GM23248 (cell line): Measurements from ENCODE around the gene TMC6. TPM values are rescaled to one million over a fixed set of nuclear protein-coding genes. Genes with fewer than 3 reads are reported as not detected.

Experiments
- DNase-seq: peaks from one replicate; pipeline ENCODE4 v3.0.0-alpha.2; 2015
- H2AFZ ChIP-seq: fragments of 200-600 bp; sonication (generic); 2 replicates; pipeline ENCODE4 v1.6.1; 2016; ENCODE audit warnings: antibody characterized with exemption
- H3F3A ChIP-seq: fragments of 200-600 bp; sonication (generic); 2 replicates; pipeline ENCODE4 v1.6.1; 2016; ENCODE audit warnings: mild to moderate bottlenecking, antibody characterized with exemption, mixed run types; ENCODE audit not compliant: insufficient read depth
- H3K27ac ChIP-seq: fragments of 200-600 bp; sonication (generic); 2 replicates; pipeline ENCODE4 v1.5.1; 2016; ENCODE audit warnings: mild to moderate bottlenecking
- H3K27me3 ChIP-seq: fragments of 200-600 bp; sonication (generic); replicated peaks from 2 replicates; pipeline ENCODE4 v1.6.1; 2016; ENCODE audit warnings: mild to moderate bottlenecking; ENCODE audit not compliant: insufficient read depth
- H3K36me3 ChIP-seq: fragments of 200-600 bp; sonication (generic); 2 replicates; pipeline ENCODE4 v1.6.1; 2016; ENCODE audit warnings: low read depth, mild to moderate bottlenecking
- H3K4me1 ChIP-seq: fragments of 200-600 bp; sonication (generic); 2 replicates; pipeline ENCODE4 v1.6.1; 2016; ENCODE audit warnings: mild to moderate bottlenecking; ENCODE audit not compliant: insufficient read depth
- H3K4me2 ChIP-seq: fragments of 200-600 bp; sonication (generic); one replicate; pipeline ENCODE4 v1.6.1; 2016; ENCODE audit warnings: mild to moderate bottlenecking; ENCODE audit not compliant: unreplicated experiment
- H3K4me3 ChIP-seq: fragments of 200-600 bp; sonication (generic); 2 replicates; pipeline ENCODE4 v1.5.1; 2016; ENCODE audit warnings: mild to moderate bottlenecking
- H3K79me2 ChIP-seq: fragments of 200-600 bp; sonication (generic); 2 replicates; pipeline ENCODE4 v1.6.1; 2016; ENCODE audit warnings: mild to moderate bottlenecking; ENCODE audit not compliant: insufficient read depth
- H3K9ac ChIP-seq: fragments of 200-600 bp; sonication (generic); 2 replicates; pipeline ENCODE4 v1.6.1; 2016; ENCODE audit warnings: mild to moderate bottlenecking
- H3K9me2 ChIP-seq: fragments of 200-600 bp; sonication (generic); 2 replicates; pipeline ENCODE4 v1.6.1; 2016; ENCODE audit warnings: mixed run types, mild to moderate bottlenecking, moderate library complexity; ENCODE audit not compliant: insufficient read depth
- H3K9me3 ChIP-seq: fragments of 200-600 bp; sonication (generic); one replicate; pipeline ENCODE4 v1.6.1; 2017; ENCODE audit warnings: low read depth
- H4K20me1 ChIP-seq: fragments of 200-600 bp; sonication (generic); 2 replicates; pipeline ENCODE4 v1.6.0; 2016; ENCODE audit not compliant: insufficient read depth
- EZH2 ChIP-seq: fragments of 200-600 bp; sonication (generic); IDR thresholded peaks from 2 replicates; pipeline ENCODE4 v1.6.1; 2018; ENCODE audit warnings: antibody characterized with exemption, mild to moderate bottlenecking; ENCODE audit not compliant: insufficient read depth, poor library complexity, severe bottlenecking
- EZH2phosphoT487 ChIP-seq: fragments of 200-600 bp; sonication (generic); IDR thresholded peaks from 2 replicates; pipeline ENCODE4 v1.6.1; 2018; ENCODE audit warnings: antibody characterized with exemption, moderate library complexity, mild to moderate bottlenecking, low read depth; ENCODE audit not compliant: insufficient read depth
- WGBS, 2 experiments: methylation state at CpG; one replicate each; pipeline ENCODE4 v1.1.6; 2015 to 2017; ENCODE audit warnings: low lambda C conversion rate in 2 of 2, low coverage in 1 of 2; ENCODE audit errors: missing lambda C conversion rate in 2 of 2; 5-methylcytosine and 5-hydroxymethylcytosine counted together
- in situ Hi-C: fragments of 300-500 bp; cut with MboI; formaldehyde crosslinking; loops from 2 replicates; pipeline ENCODE4 v1.15.0; 2020
- polyA plus RNA-seq: library from polyadenylated mRNA; unstranded; fragments of >200 nt; fragmentation: Nextera tagmentation; extraction: Ambion mirVana; gene quantifications from 2 replicates; pipeline ENCODE4 v1.2.1, GENCODE V29; 2016
- total RNA-seq: library from RNA; depleted of rRNA; stranded (reverse); fragments of >200 nt; shearing (Covaris generic); gene quantifications from 2 replicates; pipeline ENCODE4 v1.2.3, GENCODE V29; 2014

The TMC6 gene
- total and polyA plus RNA-seq, 2 experiments from 2014 or later, result not detected

GRCh38 chr17:78130090-78130436 lies 1.5 kb upstream of the TMC6 start:
- Histone ChIP-seq H3K9me3 (no peaks in the 10 kb centered on the region), H3K27me3 (peaks cover 43% of the 10 kb centered on the region), H3F3A (no peaks in the 10 kb centered on the region; the same call in 1 of the 2 replicates), H2AFZ (no peak overlapping the region), H3K9me2 (no peaks in the 10 kb centered on the region), H3K4me3 (no peak overlapping the region), H3K79me2 (no peaks in the 10 kb centered on the region), H3K4me2 (no peak overlapping the region), H3K36me3 (no peaks in the 10 kb centered on the region), H3K27ac (no peak overlapping the region), H4K20me1 (no peaks in the 10 kb centered on the region), H3K4me1 (0 out of 2 replicates have a peak, but pooled peaks cover 3% of the 10 kb centered on the region), H3K9ac (no peak overlapping the region)
- in situ Hi-C loops, result no loop called here
- no peak for DNase-seq
- TF ChIP-seq EZH2phosphoT487, result no peak
- TF ChIP-seq EZH2, result no peak
- WGBS, 2 experiments, result 60 to 61% methylated on average over 4 to 5 of the region's 5 CpGs

- DNase-seq, result no peak
- Histone ChIP-seq H3K4me2 (no peak overlapping the region), H3K36me3 (no peaks in the 10 kb centered on the region), H3K4me1 (0 out of 2 replicates have a peak, but pooled peaks cover 3% of the 10 kb centered on the region), H3K9me2 (no peaks in the 10 kb centered on the region), H4K20me1 (no peaks in the 10 kb centered on the region), H3K9me3 (no peaks in the 10 kb centered on the region), H3K79me2 (no peaks in the 10 kb centered on the region), H3F3A (no peaks in the 10 kb centered on the region; the same call in 1 of the 2 replicates), H3K9ac (no peak overlapping the region), H3K4me3 (no peak overlapping the region), H3K27ac (no peak overlapping the region), H3K27me3 (peaks cover 39% of the 10 kb centered on the region), H2AFZ (no peak overlapping the region)
- WGBS, 2 experiments, result 93 to 95% methylated on average over 4 of the region's 4 CpGs
- no peak for TF ChIP-seq EZH2phosphoT487
- TF ChIP-seq EZH2, result no peak
- in situ Hi-C loops, result no loop called here
These were observed 965 bp upstream of the TMC6 start for GRCh38 chr17:78129351-78130089.

- no peaks in the 10 kb centered on the region for H3K9me3 ChIP-seq
- H3K27ac ChIP-seq, result no peak overlapping the region
- TF ChIP-seq EZH2 (peak; percentile 74), EZH2phosphoT487 (no peak)
- no peaks in the 10 kb centered on the region for H3K9me2 ChIP-seq
- in situ Hi-C loops, result no loop called here
- 3 to 4% methylated on average over 22 to 30 of the region's 39 CpGs for WGBS, 2 experiments
- no peaks in the 10 kb centered on the region; the same call in 1 of the 2 replicates for H3F3A ChIP-seq
- H3K4me1 ChIP-seq, result 0 out of 2 replicates have a peak, but pooled peaks cover 3% of the 10 kb centered on the region
- H3K9ac ChIP-seq, result no peak overlapping the region
- H3K4me3 ChIP-seq, result peak overlapping the region; percentile 58
- no peaks in the 10 kb centered on the region for H3K36me3 ChIP-seq
- no peaks in the 10 kb centered on the region for H4K20me1 ChIP-seq
- H3K27me3 ChIP-seq, result peaks cover 35% of the 10 kb centered on the region
- H3K79me2 ChIP-seq, result no peaks in the 10 kb centered on the region
- peak overlapping the region; percentile 70 for H3K4me2 ChIP-seq
- no peak for DNase-seq
- H2AFZ ChIP-seq, result no peak overlapping the region
These were observed 536 bp downstream of the TMC6 start for GRCh38 chr17:78127888-78128550.

GRCh38 chr17:78127239-78127887 lies 1.2 kb downstream of the TMC6 start:
- Histone ChIP-seq H3K27ac (no peak overlapping the region), H3K36me3 (no peaks in the 10 kb centered on the region), H3K4me1 (0 out of 2 replicates have a peak, but pooled peaks cover 3% of the 10 kb centered on the region), H3K4me3 (no peak overlapping the region), H3K4me2 (no peak overlapping the region), H3K9me3 (no peaks in the 10 kb centered on the region), H4K20me1 (no peaks in the 10 kb centered on the region), H2AFZ (no peak overlapping the region), H3K9me2 (no peaks in the 10 kb centered on the region), H3F3A (no peaks in the 10 kb centered on the region; the same call in 1 of the 2 replicates), H3K9ac (no peak overlapping the region), H3K79me2 (no peaks in the 10 kb centered on the region), H3K27me3 (peaks cover 29% of the 10 kb centered on the region)
- WGBS, 2 experiments, result 38 to 45% methylated on average over 20 to 25 of the region's 25 CpGs
- in situ Hi-C loops, result no loop called here
- DNase-seq, result no peak
- TF ChIP-seq EZH2phosphoT487, result no peak
- no peak for TF ChIP-seq EZH2
